ENCODE data around the gene FBXO38.

GRCh38 chr5:148465381-148466235 is 81.8 kb downstream of the FBXO38 start:
- TF ChIP-seq POLR2AphosphoS5 (IDR thresholded peaks at IDR 0.05; ENCODE audit: low read depth, low read length) (no peak), POLR2A (IDR thresholded peaks at IDR 0.05; ENCODE audit: low read depth, low read length) (no peak), TAF1 (IDR thresholded peaks at IDR 0.05; ENCODE audit: low read depth, low read length) (no peak), POU2F2 (IDR thresholded peaks at IDR 0.05; ENCODE audit: low read depth, low read length) (no peak), SPI1 (IDR thresholded peaks at IDR 0.05; ENCODE audit: low read depth, low read length) (no peak)
